PC-9 (cell line): Measurements from ENCODE around the gene MICA. TPM values are rescaled to one million over a fixed set of nuclear protein-coding genes. Genes with fewer than 3 reads are reported as not detected.

ENCODE experiments used
- BruUV-seq: library from RNA; stranded (reverse); fragments of 400-500 nt; replicated peaks from 2 replicates; lab custom pipeline; 2021; lab: Mats Ljungman, UMichigan
- CTCF ChIA-PET: fragments of 300-600 bp; sonication (Branson Sonifier 250); formaldehyde crosslinking; loops from one replicate; lab custom pipeline; 2022; ENCODE audit warnings: antibody characterized with exemption; lab: Charles Lee
- POLR2A ChIA-PET: fragments of 300-600 bp; sonication (Branson Sonifier 250); formaldehyde crosslinking; loops from one replicate; lab custom pipeline; 2022; ENCODE audit warnings: antibody characterized with exemption; ENCODE audit not compliant: unreplicated experiment; lab: Charles Lee
- DNase-seq, 2 experiments: peaks; one replicate each; pipeline versions ENCODE4 v3.0.0 to v3.0.0-alpha.2; 2015 to 2022; ENCODE audit warnings: mixed read lengths in 1 of 2
- H2AFZ ChIP-seq: fragments of 200-600 bp; sonication (generic); 2 replicates; pipeline ENCODE4 v1.8.1; 2017; ENCODE audit warnings: antibody characterized with exemption
- H3F3A ChIP-seq: fragments of 200-600 bp; sonication (generic); 2 replicates; pipeline ENCODE4 v1.8.1; 2017; ENCODE audit warnings: antibody characterized with exemption, mild to moderate bottlenecking, low read depth; ENCODE audit not compliant: insufficient read depth
- H3K27ac ChIP-seq: fragments of 200-600 bp; sonication (generic); 2 replicates; pipeline ENCODE4 v1.6.1; 2016; ENCODE audit warnings: mixed run types
- H3K27me3 ChIP-seq: fragments of 200-600 bp; sonication (generic); 2 replicates; pipeline ENCODE4 v1.6.1; 2016; ENCODE audit warnings: low read depth, mixed run types; ENCODE audit not compliant: insufficient read depth
- H3K36me3 ChIP-seq: fragments of 200-600 bp; sonication (generic); 2 replicates; pipeline ENCODE4 v1.6.1; 2016; ENCODE audit warnings: low read depth, mixed run types
- H3K4me1 ChIP-seq: fragments of 200-600 bp; sonication (generic); replicated peaks from 2 replicates; pipeline ENCODE4 v1.6.1; 2016; ENCODE audit warnings: mixed run types; ENCODE audit not compliant: insufficient read depth
- H3K4me2 ChIP-seq: fragments of 200-600 bp; sonication (generic); 2 replicates; pipeline ENCODE4 v1.6.1; 2017; ENCODE audit warnings: mixed run types
- H3K4me3 ChIP-seq: fragments of 200-600 bp; sonication (generic); 2 replicates; pipeline ENCODE4 v1.6.1; 2016; ENCODE audit warnings: mixed run types
- H3K79me2 ChIP-seq: fragments of 200-600 bp; sonication (generic); 2 replicates; pipeline ENCODE4 v1.6.1; 2017; ENCODE audit warnings: low read depth, mixed run types
- H3K9me2 ChIP-seq: fragments of 200-600 bp; sonication (generic); 2 replicates; pipeline ENCODE4 v1.8.1; 2017; ENCODE audit warnings: mild to moderate bottlenecking; ENCODE audit not compliant: insufficient read depth
- H3K9me3 ChIP-seq: fragments of 200-600 bp; sonication (generic); 2 replicates; pipeline ENCODE4 v1.8.1; 2016; ENCODE audit warnings: low read depth; ENCODE audit not compliant: insufficient read depth
- H4K20me1 ChIP-seq: fragments of 200-600 bp; sonication (generic); 2 replicates; pipeline ENCODE4 v1.8.1; 2017; ENCODE audit not compliant: insufficient read depth
- EZH2 ChIP-seq: fragments of 200-600 bp; sonication (generic); IDR thresholded peaks from 2 replicates; pipeline ENCODE4 v1.8.0; 2017; ENCODE audit warnings: antibody characterized with exemption, low read depth
- intact Hi-C: fragments of 100-400 bp; cut with micrococcal nuclease; formaldehyde crosslinking; loops from one replicate; pipeline ENCODE4 v1.10.0; 2022; ENCODE audit not compliant: unreplicated experiment
- total RNA-seq: library from RNA; stranded (reverse); gene quantifications from 2 replicates; pipeline ENCODE4 v1.2.3, GENCODE V29; 2021
- TF ChIP-seq, protein P1 (sequence below): fragments of 200-600 bp; sonication (generic); conservative IDR thresholded peaks from 2 replicates; pipeline ENCODE4 v1.6.1; 2017; ENCODE audit warnings: mixed run types, antibody characterized with exemption, mild to moderate bottlenecking, moderate library complexity

The MICA gene
- total RNA-seq, 1 experiment from 2014 or later: 13.5 TPM

DNA sequence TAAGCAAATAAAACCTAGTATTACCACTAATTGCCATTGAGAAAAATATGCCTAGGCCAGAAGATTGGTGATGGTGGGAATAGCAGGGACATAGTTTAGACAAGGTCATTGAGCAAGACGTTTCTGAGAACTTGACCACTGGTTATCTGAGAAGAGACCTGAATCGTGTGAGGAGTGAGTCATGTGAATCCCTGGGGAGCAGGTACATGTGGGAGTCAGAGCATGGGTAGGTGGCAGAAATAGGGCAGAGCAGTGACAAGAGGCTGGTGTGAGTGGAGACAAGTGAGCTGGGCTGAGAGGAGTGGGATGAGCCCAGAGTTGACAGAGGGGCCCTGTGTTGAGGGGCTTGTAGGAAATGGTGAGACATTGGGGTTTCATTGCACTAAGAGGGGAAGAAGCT is 16.4 kb downstream of the MICA start:
- no peaks in the 10 kb centered on the region for H3K79me2 ChIP-seq
- BruUV-seq: no TSS peak
- ChIA-PET POLR2A (no interaction called here), CTCF (no interaction called here)
- H3K27ac ChIP-seq: no peak overlapping the region
- no peak overlapping the region for H3K4me3 ChIP-seq
- no peak for DNase-seq
- no peaks in the 10 kb centered on the region for H3K27me3 ChIP-seq
- no peaks in the 10 kb centered on the region for H3K9me3 ChIP-seq
- no peak for TF ChIP-seq EZH2
- TF ChIP-seq, protein P1, sequence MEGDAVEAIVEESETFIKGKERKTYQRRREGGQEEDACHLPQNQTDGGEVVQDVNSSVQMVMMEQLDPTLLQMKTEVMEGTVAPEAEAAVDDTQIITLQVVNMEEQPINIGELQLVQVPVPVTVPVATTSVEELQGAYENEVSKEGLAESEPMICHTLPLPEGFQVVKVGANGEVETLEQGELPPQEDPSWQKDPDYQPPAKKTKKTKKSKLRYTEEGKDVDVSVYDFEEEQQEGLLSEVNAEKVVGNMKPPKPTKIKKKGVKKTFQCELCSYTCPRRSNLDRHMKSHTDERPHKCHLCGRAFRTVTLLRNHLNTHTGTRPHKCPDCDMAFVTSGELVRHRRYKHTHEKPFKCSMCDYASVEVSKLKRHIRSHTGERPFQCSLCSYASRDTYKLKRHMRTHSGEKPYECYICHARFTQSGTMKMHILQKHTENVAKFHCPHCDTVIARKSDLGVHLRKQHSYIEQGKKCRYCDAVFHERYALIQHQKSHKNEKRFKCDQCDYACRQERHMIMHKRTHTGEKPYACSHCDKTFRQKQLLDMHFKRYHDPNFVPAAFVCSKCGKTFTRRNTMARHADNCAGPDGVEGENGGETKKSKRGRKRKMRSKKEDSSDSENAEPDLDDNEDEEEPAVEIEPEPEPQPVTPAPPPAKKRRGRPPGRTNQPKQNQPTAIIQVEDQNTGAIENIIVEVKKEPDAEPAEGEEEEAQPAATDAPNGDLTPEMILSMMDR: no peak
- no peak overlapping the region for H2AFZ ChIP-seq
- H3K9me2 ChIP-seq: 0 out of 2 replicates have a peak, but pooled peaks cover 6% of the 10 kb centered on the region
- no peaks in the 10 kb centered on the region for H3F3A ChIP-seq
- no peak overlapping the region for H3K4me2 ChIP-seq
- H4K20me1 ChIP-seq: no peaks in the 10 kb centered on the region
- H3K36me3 ChIP-seq: no peaks in the 10 kb centered on the region
- intact Hi-C loops: no loop called here
- no peaks in the 10 kb centered on the region for H3K4me1 ChIP-seq

GRCh38 chr6:31420546-31420945 is 17.2 kb downstream of the MICA start:
- Histone ChIP-seq H3K4me2 (no peak overlapping the region), H4K20me1 (no peaks in the 10 kb centered on the region), H2AFZ (no peak overlapping the region), H3K27me3 (no peaks in the 10 kb centered on the region), H3K4me3 (no peak overlapping the region), H3K4me1 (no peaks in the 10 kb centered on the region), H3K79me2 (no peaks in the 10 kb centered on the region), H3K27ac (no peak overlapping the region), H3K9me3 (no peaks in the 10 kb centered on the region), H3F3A (no peaks in the 10 kb centered on the region), H3K36me3 (no peaks in the 10 kb centered on the region), H3K9me2 (0 out of 2 replicates have a peak, but pooled peaks cover 6% of the 10 kb centered on the region)
- intact Hi-C loops: no loop called here
- TF ChIP-seq EZH2: no peak
- TF ChIP-seq, protein P1: no peak
- CTCF ChIA-PET: no interaction called here
- POLR2A ChIA-PET: interaction anchor here (0.6 kb wide), 1 partner anchor 120 kb away, joined by 5 read pairs; no protein-coding TSS in a partner anchor
- no peak for DNase-seq
- no TSS peak for BruUV-seq

DNA sequence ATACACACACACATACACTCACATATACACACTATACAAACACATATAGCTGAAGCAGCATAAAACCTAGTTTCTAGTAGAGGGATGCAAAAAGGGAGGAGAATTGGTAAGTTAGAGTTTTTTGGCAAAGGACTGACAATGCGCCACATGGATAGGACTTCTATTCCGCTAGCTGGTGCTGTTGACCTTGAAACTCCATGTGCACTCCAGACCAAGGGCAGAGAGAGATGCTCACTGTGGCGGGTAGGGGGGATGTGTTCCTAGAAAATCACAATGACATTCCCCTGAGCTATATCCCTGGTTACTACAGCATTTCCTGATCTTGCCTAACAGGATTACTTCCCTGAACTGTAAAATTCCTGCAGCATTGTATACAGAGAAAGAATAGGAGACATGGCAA is 19.2 kb downstream of the MICA start:
- CTCF ChIA-PET: no interaction called here
- TF ChIP-seq, protein P1: no peak
- no peak for TF ChIP-seq EZH2

More for the DNA sequence above, 19.2 kb downstream of the MICA start:
- no peak for DNase-seq
- intact Hi-C loops: no loop called here
- Histone ChIP-seq H3K79me2 (no peaks in the 10 kb centered on the region), H3K9me3 (no peaks in the 10 kb centered on the region), H2AFZ (no peak overlapping the region), H3K27me3 (no peaks in the 10 kb centered on the region), H3K4me3 (no peak overlapping the region), H3K36me3 (no peaks in the 10 kb centered on the region), H4K20me1 (no peaks in the 10 kb centered on the region), H3K9me2 (0 out of 2 replicates have a peak, but pooled peaks cover 6% of the 10 kb centered on the region), H3K27ac (no peak overlapping the region), H3F3A (no peaks in the 10 kb centered on the region), H3K4me2 (no peak overlapping the region), H3K4me1 (no peaks in the 10 kb centered on the region)
- BruUV-seq: no TSS peak
- POLR2A ChIA-PET: no interaction called here
